ENCODE measurements around the gene KIF18B. TPM values are rescaled to one million over a fixed set of nuclear protein-coding genes. Genes with fewer than 3 reads are reported as not detected.

KIF18B gene
- total and polyA plus RNA-seq, 2 donors (not counting 1 experiment from before 2014, with no cell fraction given): 0.99 to 2.5 TPM

DNA sequence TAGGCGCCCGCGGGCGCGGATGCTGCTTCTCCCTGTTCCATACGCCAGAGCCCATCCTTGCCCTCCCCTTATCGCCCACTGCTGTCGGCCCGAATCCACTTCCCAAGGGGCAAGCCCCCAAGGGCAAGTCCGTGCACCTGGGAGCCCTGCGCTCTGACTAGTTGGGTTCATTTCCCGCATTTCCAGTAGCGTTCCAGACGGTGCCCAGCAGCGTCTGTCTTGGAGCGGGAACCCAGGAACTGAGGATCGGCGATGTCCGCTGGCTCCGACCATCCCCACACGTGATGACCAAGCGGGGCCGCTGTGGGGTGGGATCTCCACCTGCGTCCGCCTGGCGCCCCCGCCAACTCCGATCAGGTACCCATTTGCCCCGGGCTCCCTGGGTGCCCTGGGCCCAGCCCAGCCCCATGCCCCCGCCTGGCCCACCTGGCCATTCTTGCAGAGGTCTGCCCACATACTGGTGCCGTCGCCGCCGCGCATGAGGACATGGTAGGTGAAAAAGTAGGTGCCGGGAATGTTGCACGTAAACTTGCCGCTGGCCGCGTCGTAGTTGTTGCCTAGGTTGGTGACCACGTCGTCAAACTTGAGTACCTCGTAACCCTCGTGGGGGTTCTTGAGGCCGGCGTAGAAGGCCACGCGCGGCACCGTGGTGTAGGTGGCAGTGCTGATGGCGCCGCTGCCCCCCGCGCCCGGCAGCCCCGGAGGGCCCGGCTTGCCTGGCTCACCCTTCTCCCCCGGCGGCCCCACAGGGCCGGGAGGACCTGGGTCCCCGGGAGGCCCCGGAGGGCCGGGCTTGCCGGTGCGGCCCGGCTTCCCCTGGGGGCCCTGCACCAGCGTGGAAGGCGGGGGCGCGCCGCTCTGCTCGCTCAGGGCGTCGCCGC, 19.7 kb upstream of the KIF18B start:
- DNase-seq (ENCODE audit: low read depth in 2 of 2): no peak
- H3K4me2 ChIP-seq (ENCODE audit: extremely low read depth, insufficient read depth, low read length): no peak overlapping the region
- no peaks in the 10 kb centered on the region for H3K79me2 ChIP-seq (ENCODE audit: control insufficient read depth, insufficient read depth, low read length)
- H3K27me3 ChIP-seq (ENCODE audit: control insufficient read depth, insufficient read depth, low read length): peaks cover 36% of the 10 kb centered on the region
- H3K9ac ChIP-seq (ENCODE audit: insufficient read depth, low read length): no peak overlapping the region
- TF ChIP-seq EZH2 (IDR thresholded peaks at IDR 0.05; ENCODE audit: low read length, missing control alignments): peak; percentile 100
- TF ChIP-seq, protein P1, sequence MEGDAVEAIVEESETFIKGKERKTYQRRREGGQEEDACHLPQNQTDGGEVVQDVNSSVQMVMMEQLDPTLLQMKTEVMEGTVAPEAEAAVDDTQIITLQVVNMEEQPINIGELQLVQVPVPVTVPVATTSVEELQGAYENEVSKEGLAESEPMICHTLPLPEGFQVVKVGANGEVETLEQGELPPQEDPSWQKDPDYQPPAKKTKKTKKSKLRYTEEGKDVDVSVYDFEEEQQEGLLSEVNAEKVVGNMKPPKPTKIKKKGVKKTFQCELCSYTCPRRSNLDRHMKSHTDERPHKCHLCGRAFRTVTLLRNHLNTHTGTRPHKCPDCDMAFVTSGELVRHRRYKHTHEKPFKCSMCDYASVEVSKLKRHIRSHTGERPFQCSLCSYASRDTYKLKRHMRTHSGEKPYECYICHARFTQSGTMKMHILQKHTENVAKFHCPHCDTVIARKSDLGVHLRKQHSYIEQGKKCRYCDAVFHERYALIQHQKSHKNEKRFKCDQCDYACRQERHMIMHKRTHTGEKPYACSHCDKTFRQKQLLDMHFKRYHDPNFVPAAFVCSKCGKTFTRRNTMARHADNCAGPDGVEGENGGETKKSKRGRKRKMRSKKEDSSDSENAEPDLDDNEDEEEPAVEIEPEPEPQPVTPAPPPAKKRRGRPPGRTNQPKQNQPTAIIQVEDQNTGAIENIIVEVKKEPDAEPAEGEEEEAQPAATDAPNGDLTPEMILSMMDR (conservative IDR thresholded peaks at IDR 0.05 in 1 of 2, IDR thresholded peaks at IDR 0.05 in 1 of 2; ENCODE audit: low read depth in 1 of 2, low read length in 2 of 2): no peak
- H2AFZ ChIP-seq (ENCODE audit: low read length): no peak overlapping the region
- H3K36me3 ChIP-seq (ENCODE audit: control insufficient read depth, insufficient read depth, low read length): no peaks in the 10 kb centered on the region
- H3K27ac ChIP-seq (ENCODE audit: insufficient read depth, low read length): no peak overlapping the region
- peaks cover 2% of the 10 kb centered on the region for H3K4me1 ChIP-seq (ENCODE audit: control insufficient read depth, extremely low read depth, insufficient read depth, low read length)
- H3K9me3 ChIP-seq (ENCODE audit: control insufficient read depth, insufficient read depth, low read depth, low read length): no peaks in the 10 kb centered on the region
- H3K4me3 ChIP-seq (replicated peaks in 1 of 4; ENCODE audit: control extremely low read depth in 1 of 4, insufficient read depth in 1 of 4, low read depth in 3 of 4, low read length in 4 of 4): no peak overlapping the region
- H4K20me1 ChIP-seq (ENCODE audit: control insufficient read depth, extremely low read depth, insufficient read depth, low read length): no peaks in the 10 kb centered on the region

DNA sequence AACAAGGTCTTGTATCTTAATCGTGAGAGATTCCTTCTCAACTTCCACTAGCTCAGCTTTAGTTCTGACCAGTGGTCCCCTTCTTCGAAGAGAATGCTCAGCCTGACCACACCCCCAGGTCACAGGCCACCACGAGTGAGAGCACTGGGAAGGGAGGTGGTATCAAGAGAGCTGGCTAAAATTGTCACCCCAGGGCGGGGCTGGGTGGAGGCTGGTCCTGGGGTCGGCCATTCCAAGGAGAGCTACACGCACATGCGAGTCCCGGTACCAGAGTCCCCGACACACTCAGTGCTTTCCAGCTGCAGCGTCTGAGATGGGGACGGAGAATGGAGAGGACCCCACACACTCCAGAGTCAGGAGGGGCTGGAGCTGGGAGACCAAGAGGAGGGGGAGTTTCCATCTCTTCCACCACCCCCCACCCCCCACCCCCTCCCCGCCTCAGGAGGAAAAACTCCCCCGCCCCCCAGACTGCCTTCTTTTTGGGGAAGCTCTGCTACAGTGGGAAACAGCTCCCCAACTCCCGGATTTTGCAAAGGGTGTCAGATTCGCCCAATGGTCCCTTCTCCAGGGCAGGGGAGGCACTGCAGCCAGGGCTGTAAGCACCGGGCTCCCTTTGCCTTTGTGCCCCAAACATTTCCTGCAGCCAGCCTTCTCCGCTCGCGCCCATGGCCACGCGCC, 18.9 kb upstream of the KIF18B start:
- H3K4me1 ChIP-seq (ENCODE audit: control insufficient read depth, extremely low read depth, insufficient read depth, low read length): peaks cover 2% of the 10 kb centered on the region
- no peak for DNase-seq (ENCODE audit: low read depth in 2 of 2)
- no peaks in the 10 kb centered on the region for H4K20me1 ChIP-seq (ENCODE audit: control insufficient read depth, extremely low read depth, insufficient read depth, low read length)
- H3K27ac ChIP-seq (ENCODE audit: insufficient read depth, low read length): no peak overlapping the region
- H2AFZ ChIP-seq (ENCODE audit: low read length): no peak overlapping the region
- no peak overlapping the region for H3K9ac ChIP-seq (ENCODE audit: insufficient read depth, low read length)
- no peak for TF ChIP-seq EZH2 (IDR thresholded peaks at IDR 0.05; ENCODE audit: low read length, missing control alignments)
- TF ChIP-seq, protein P1 (conservative IDR thresholded peaks at IDR 0.05 in 1 of 2, IDR thresholded peaks at IDR 0.05 in 1 of 2; ENCODE audit: low read depth in 1 of 2, low read length in 2 of 2): no peak
- H3K4me2 ChIP-seq (ENCODE audit: extremely low read depth, insufficient read depth, low read length): no peak overlapping the region
- no peaks in the 10 kb centered on the region for H3K9me3 ChIP-seq (ENCODE audit: control insufficient read depth, insufficient read depth, low read depth, low read length)
- no peaks in the 10 kb centered on the region for H3K36me3 ChIP-seq (ENCODE audit: control insufficient read depth, insufficient read depth, low read length)
- peaks cover 36% of the 10 kb centered on the region for H3K27me3 ChIP-seq (ENCODE audit: control insufficient read depth, insufficient read depth, low read length)
- H3K79me2 ChIP-seq (ENCODE audit: control insufficient read depth, insufficient read depth, low read length): no peaks in the 10 kb centered on the region
- H3K4me3 ChIP-seq (replicated peaks in 1 of 4; ENCODE audit: control extremely low read depth in 1 of 4, insufficient read depth in 1 of 4, low read depth in 3 of 4, low read length in 4 of 4): no peak overlapping the region

DNA sequence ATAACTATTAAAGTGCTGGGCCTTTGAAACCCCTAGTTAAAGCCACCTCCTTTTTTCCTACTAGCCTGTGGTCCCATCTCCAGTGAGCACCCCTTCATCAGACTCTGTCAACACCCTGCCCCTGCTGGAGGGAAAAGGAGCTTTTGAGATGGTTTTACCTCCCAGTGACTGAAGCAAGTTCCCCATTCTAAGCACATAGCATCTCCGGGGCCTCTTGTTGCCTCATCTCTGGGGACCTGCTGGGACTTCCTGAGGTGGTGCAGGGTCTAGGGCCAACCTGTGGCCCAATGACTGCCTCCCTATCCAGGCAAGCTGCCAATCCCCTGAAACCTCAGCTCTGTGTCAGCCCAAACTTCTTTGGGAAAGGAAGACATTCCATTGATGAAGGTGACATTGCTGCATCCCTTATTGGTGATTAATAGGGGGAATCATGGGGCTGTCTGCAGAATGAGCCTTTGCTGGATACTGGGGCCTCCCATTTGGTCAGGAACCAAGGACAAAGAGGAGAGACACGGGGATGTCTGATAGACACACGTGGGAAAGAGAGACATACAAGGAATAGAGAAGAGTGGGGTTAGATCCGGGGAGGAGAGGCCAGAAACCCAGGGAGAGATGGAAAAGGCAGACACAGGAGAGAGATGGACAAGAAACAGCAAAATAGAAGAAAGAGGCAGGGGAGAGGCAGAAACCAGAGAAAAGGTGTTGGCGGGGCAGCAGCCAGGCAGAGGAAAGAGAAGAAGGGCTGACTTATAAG, 18.1 kb upstream of the KIF18B start:
- TF ChIP-seq, protein P1 (conservative IDR thresholded peaks at IDR 0.05 in 1 of 2, IDR thresholded peaks at IDR 0.05 in 1 of 2; ENCODE audit: low read depth in 1 of 2, low read length in 2 of 2): no peak
- TF ChIP-seq EZH2 (IDR thresholded peaks at IDR 0.05; ENCODE audit: low read length, missing control alignments): no peak

More for the DNA sequence above, 18.1 kb upstream of the KIF18B start:
- Histone ChIP-seq H3K9ac (ENCODE audit: insufficient read depth, low read length) (no peak overlapping the region), H3K36me3 (ENCODE audit: control insufficient read depth, insufficient read depth, low read length) (no peaks in the 10 kb centered on the region), H3K27ac (ENCODE audit: insufficient read depth, low read length) (no peak overlapping the region), H3K79me2 (ENCODE audit: control insufficient read depth, insufficient read depth, low read length) (no peaks in the 10 kb centered on the region), H3K4me3 (replicated peaks in 1 of 4; ENCODE audit: control extremely low read depth in 1 of 4, insufficient read depth in 1 of 4, low read depth in 3 of 4, low read length in 4 of 4) (no peak overlapping the region), H3K27me3 (ENCODE audit: control insufficient read depth, insufficient read depth, low read length) (peaks cover 36% of the 10 kb centered on the region), H2AFZ (ENCODE audit: low read length) (no peak overlapping the region), H3K4me1 (ENCODE audit: control insufficient read depth, extremely low read depth, insufficient read depth, low read length) (peaks cover 2% of the 10 kb centered on the region), H4K20me1 (ENCODE audit: control insufficient read depth, extremely low read depth, insufficient read depth, low read length) (no peaks in the 10 kb centered on the region), H3K4me2 (ENCODE audit: extremely low read depth, insufficient read depth, low read length) (no peak overlapping the region), H3K9me3 (ENCODE audit: control insufficient read depth, insufficient read depth, low read depth, low read length) (no peaks in the 10 kb centered on the region)
- no peak for DNase-seq (ENCODE audit: low read depth in 2 of 2)

Measured in fibroblast of lung (primary cell).